Peyer's patch (tissue), 4 donors: ENCODE results near the gene STIM2. TPM values are rescaled to one million over a fixed set of nuclear protein-coding genes. Genes with fewer than 3 reads are reported as not detected.
"Not testable (repeated sequence)": the region's sequence is repeated elsewhere in the genome, so short reads cannot be mapped to it uniquely, and the experiment has no call there.

Source experiments
- DNase-seq, 3 donors: peaks; one replicate each; pipeline ENCODE4 v3.0.0-alpha.2; 2017 to 2019
- H3K27ac ChIP-seq, 4 donors: fragments of 200-600 bp; sonication (generic); one replicate each; pipeline ENCODE4 v1.5.1; 2016 to 2019
- H3K27me3 ChIP-seq, 2 donors: fragments of 200-600 bp; sonication (generic); one replicate each; pipeline ENCODE4 v1.5.1; 2019
- H3K36me3 ChIP-seq, 3 donors: fragments of 200-600 bp; sonication (generic); one replicate each; pipeline ENCODE4 v1.5.1; 2016 to 2019
- H3K4me1 ChIP-seq, 4 donors: fragments of 200-600 bp; sonication (generic); one replicate each; pipeline ENCODE4 v1.5.1; 2016 to 2019
- H3K4me3 ChIP-seq, 4 donors: fragments of 200-600 bp; sonication (generic); 1 replicate in 3 of 4; 2 replicates in 1 of 4; pipeline ENCODE4 v1.5.1; 2016 to 2019; ENCODE audit warnings: mild to moderate bottlenecking in 1 of 4
- H3K9me3 ChIP-seq, 4 donors: fragments of 200-600 bp; sonication (generic); one replicate each; pipeline ENCODE4 v1.5.1; 2016 to 2019; ENCODE audit warnings: mild to moderate bottlenecking in 1 of 4
- CTCF ChIP-seq, 6 experiments: fragments of 450-650 bp in 4 of 6; fragments of 200-600 bp in 2 of 6; sonication (generic) in 1 of 6; IDR thresholded peaks; one replicate each; pipeline ENCODE4 v1.5.1; 2017 to 2019; ENCODE audit warnings: antibody characterized with exemption in 6 of 6, mild to moderate bottlenecking in 3 of 6, moderate library complexity in 1 of 6
- POLR2A ChIP-seq, 2 donors: fragments of 450-650 bp; IDR thresholded peaks; one replicate each; pipeline ENCODE4 v1.5.1; 2017; ENCODE audit warnings: antibody characterized with exemption in 2 of 2, mild to moderate bottlenecking in 2 of 2, moderate library complexity in 2 of 2
- total RNA-seq, 4 donors: library from RNA; depleted of rRNA; stranded (reverse); fragments of >200 nt; gene quantifications; one replicate each; pipeline ENCODE4 v1.1.0, GENCODE V29; 2016

Gene STIM2
- 10 to 100 TPM; 35.7 to 82.5 (median 39.2) TPM for total RNA-seq

DNA sequence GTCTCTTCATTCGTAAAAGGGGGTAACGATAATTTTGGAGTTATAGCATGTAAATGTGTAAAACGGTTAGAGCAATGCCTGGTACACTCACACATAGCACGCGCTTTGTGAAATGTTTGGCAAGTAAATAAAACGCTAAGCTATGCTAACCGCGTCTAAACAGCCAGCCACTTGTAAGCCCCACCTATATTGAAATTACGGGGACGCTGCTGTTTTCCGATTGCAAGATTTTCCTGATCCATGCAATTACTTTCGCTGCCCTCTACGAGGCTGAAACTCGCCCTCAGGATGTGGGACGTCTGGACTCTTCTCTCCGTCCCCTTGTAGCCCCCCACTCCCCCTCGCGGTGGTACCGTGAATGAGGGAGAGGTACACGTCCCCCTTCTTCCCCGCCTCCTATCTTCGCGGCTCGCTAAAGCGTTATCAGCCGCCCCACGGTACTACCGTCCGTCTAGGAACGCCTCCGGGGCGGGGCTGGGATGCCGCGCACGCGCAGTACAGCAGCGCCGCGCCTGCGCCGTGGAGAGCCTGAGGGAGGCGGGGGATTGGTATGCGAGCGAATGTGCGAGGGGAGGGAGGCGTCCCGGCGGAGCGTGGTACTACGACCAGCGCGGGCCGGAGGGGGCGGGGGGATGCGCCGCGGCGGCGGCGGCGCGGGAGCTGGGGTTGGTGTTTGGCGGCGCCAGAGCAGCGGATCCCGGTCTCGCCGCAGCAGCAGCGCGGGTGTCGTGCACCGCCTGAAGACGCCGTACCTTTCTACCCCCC is at the start of gene STIM2:
STIM2 (plus strand) TSS at position 685 of the 765 bp plus-strand sequence.
- DNase-seq, result peak; percentile 95 to 98 (median 98)
- no peaks in the 10 kb centered on the region for H3K9me3 ChIP-seq
- peaks cover 0 to 35% (median 8%) of the 10 kb centered on the region in 4 donors for H3K4me1 ChIP-seq
- peak; percentile 75 to 96 for TF ChIP-seq POLR2A (IDR thresholded peaks at IDR 0.05)
- peak; percentile 19 to 65 (median 45) for TF ChIP-seq CTCF (IDR thresholded peaks at IDR 0.05)
- H3K36me3 ChIP-seq, result no peaks in the 10 kb centered on the region
- peak within 1 kb of the TSS; percentile 96 to 100 (median 98) for H3K27ac ChIP-seq
- no peaks in the 10 kb centered on the region for H3K27me3 ChIP-seq
- H3K4me3 ChIP-seq, result peak within 1 kb of the TSS; percentile 83 to 96 (median 90)

DNA sequence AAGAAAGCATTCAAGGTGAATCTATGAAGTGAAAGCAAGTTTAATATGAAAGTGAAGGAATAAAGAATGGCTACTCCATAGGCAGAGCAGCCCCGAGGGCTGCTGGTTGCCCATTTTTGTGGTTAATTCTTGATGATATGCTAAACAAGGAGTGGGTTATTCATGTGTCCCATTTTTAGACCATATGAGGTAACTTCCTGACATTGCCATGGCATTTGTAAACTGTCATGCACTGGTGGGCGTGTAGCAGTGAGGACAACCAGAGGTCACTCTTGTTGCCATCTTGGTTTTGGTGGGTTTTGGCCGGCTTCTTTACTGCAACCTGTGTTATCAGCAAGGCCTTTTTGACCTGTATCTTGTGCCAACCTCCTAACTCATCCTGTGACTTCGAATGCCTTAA is 49.1 kb upstream of the STIM2 start:
- H3K36me3 ChIP-seq, H3K4me1 ChIP-seq, H3K27me3 ChIP-seq, DNase-seq, H3K27ac ChIP-seq, H3K9me3 ChIP-seq, H3K4me3 ChIP-seq: not testable (repeated sequence)

GRCh38 chr4:26812049-26812714 is 48.5 kb upstream of the STIM2 start:
- no peak overlapping the region for H3K27ac ChIP-seq
- TF ChIP-seq CTCF (IDR thresholded peaks at IDR 0.05) (no peak), POLR2A (IDR thresholded peaks at IDR 0.05) (no peak)
- no peaks in the 10 kb centered on the region for H3K36me3 ChIP-seq
- H3K4me1 ChIP-seq, result no peaks in the 10 kb centered on the region
- no peaks in the 10 kb centered on the region for H3K9me3 ChIP-seq
- no peaks in the 10 kb centered on the region for H3K27me3 ChIP-seq
- no peak overlapping the region for H3K4me3 ChIP-seq
- DNase-seq, result no peak

- no peak for DNase-seq
- no peak overlapping the region for H3K4me3 ChIP-seq
- H3K9me3 ChIP-seq, result no peaks in the 10 kb centered on the region
- no peaks in the 10 kb centered on the region for H3K27me3 ChIP-seq
- no peaks in the 10 kb centered on the region for H3K36me3 ChIP-seq
- no peak for TF ChIP-seq POLR2A (IDR thresholded peaks at IDR 0.05)
- no peak for TF ChIP-seq CTCF (IDR thresholded peaks at IDR 0.05)
- no peak overlapping the region for H3K27ac ChIP-seq
- H3K4me1 ChIP-seq, result no peaks in the 10 kb centered on the region
These were observed 46.9 kb upstream of the STIM2 start for GRCh38 chr4:26813698-26814097.

- TF ChIP-seq POLR2A (IDR thresholded peaks at IDR 0.05), result no peak
- Histone ChIP-seq H3K27ac (no peak overlapping the region), H3K9me3 (no peaks in the 10 kb centered on the region), H3K4me1 (no peaks in the 10 kb centered on the region), H3K36me3 (no peaks in the 10 kb centered on the region), H3K4me3 (no peak overlapping the region), H3K27me3 (no peaks in the 10 kb centered on the region)
- no peak for DNase-seq
These were observed 45.4 kb upstream of the STIM2 start for GRCh38 chr4:26815199-26815598.

DNA sequence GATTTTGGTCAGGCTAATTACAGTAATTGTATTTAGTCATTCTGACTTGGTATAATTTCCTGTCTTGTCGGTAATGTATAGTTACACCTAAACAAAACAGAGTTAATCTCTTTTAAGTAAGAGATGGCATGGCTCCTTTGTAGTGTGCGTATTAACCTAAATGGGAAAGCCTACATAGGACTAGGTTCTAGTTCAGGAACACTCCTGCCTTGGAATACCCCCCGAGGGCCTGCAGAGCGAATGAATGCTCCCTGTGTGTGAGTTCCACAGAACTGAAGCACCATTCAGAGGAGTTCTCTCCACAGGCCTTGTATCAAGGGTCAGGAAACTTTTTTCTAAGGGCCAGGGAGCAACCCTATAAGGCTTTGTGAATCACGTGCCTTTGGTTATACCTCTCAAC is 44.9 kb upstream of the STIM2 start:
- TF ChIP-seq POLR2A (IDR thresholded peaks at IDR 0.05) (no peak), CTCF (IDR thresholded peaks at IDR 0.05) (no peak)
- DNase-seq, result no peak
- H3K4me1 ChIP-seq, result no peaks in the 10 kb centered on the region
- H3K4me3 ChIP-seq, result no peak overlapping the region
- no peaks in the 10 kb centered on the region for H3K36me3 ChIP-seq
- no peaks in the 10 kb centered on the region for H3K27me3 ChIP-seq
- no peaks in the 10 kb centered on the region for H3K9me3 ChIP-seq
- no peak overlapping the region for H3K27ac ChIP-seq
